Skeletal muscle tissue (tissue), 4 donors: ENCODE results near the gene PHF8. TPM values are rescaled to one million over a fixed set of nuclear protein-coding genes. Genes with fewer than 3 reads are reported as not detected.

Experiments
- H3K27ac ChIP-seq: one replicate; pipeline ENCODE4 v1.7.0; 2013; ENCODE audit warnings: mild to moderate bottlenecking, low read depth, low read length, inconsistent platforms
- H3K27me3 ChIP-seq, 3 donors: one replicate each; pipeline ENCODE4 v1.7.0; 2013; ENCODE audit warnings: low read length in 3 of 3; ENCODE audit not compliant: control insufficient read depth in 3 of 3, insufficient read depth in 3 of 3
- H3K36me3 ChIP-seq, 3 donors: one replicate each; pipeline ENCODE4 v1.7.0; 2013; ENCODE audit warnings: low read length in 3 of 3; ENCODE audit not compliant: control insufficient read depth in 3 of 3, insufficient read depth in 3 of 3
- H3K4me1 ChIP-seq, 3 donors: one replicate each; pipeline ENCODE4 v1.7.0; 2013; ENCODE audit warnings: low read length in 3 of 3, mild to moderate bottlenecking in 3 of 3; ENCODE audit not compliant: control insufficient read depth in 3 of 3, insufficient read depth in 3 of 3
- H3K4me3 ChIP-seq, 3 donors: one replicate each; pipeline ENCODE4 v1.7.0; 2013; ENCODE audit warnings: low read length in 3 of 3
- H3K9ac ChIP-seq, 3 donors: one replicate each; pipeline ENCODE4 v1.7.0; 2013; ENCODE audit warnings: low read length in 3 of 3, mild to moderate bottlenecking in 3 of 3, moderate library complexity in 2 of 3, low read depth in 1 of 3
- H3K9me3 ChIP-seq, 3 donors: one replicate each; pipeline ENCODE4 v1.7.0; 2013; ENCODE audit warnings: low read length in 3 of 3; ENCODE audit not compliant: control insufficient read depth in 3 of 3
- total RNA-seq: library from RNA; depleted of rRNA; stranded (reverse); fragments of >200 nt; gene quantifications from one replicate; pipeline ENCODE4 v1.2.3, GENCODE V29; 2014
- donor health status: Osteomylitis.

PHF8 gene
- total RNA-seq, 1 donor from 2014 or later: 14.6 TPM

- no peaks in the 10 kb centered on the region for H3K27me3 ChIP-seq
- H3K4me1 ChIP-seq: no peaks in the 10 kb centered on the region
- H3K36me3 ChIP-seq: peaks cover 0 to 2% (median 0%) of the 10 kb centered on the region in 3 donors
- H3K4me3 ChIP-seq: no peak overlapping the region
- H3K9me3 ChIP-seq: no peaks in the 10 kb centered on the region
- H3K9ac ChIP-seq: no peak overlapping the region
- H3K27ac ChIP-seq: no peak overlapping the region
Observed at GRCh38 chrX:53969540-53969939, 74.7 kb downstream of the PHF8 start.

DNA sequence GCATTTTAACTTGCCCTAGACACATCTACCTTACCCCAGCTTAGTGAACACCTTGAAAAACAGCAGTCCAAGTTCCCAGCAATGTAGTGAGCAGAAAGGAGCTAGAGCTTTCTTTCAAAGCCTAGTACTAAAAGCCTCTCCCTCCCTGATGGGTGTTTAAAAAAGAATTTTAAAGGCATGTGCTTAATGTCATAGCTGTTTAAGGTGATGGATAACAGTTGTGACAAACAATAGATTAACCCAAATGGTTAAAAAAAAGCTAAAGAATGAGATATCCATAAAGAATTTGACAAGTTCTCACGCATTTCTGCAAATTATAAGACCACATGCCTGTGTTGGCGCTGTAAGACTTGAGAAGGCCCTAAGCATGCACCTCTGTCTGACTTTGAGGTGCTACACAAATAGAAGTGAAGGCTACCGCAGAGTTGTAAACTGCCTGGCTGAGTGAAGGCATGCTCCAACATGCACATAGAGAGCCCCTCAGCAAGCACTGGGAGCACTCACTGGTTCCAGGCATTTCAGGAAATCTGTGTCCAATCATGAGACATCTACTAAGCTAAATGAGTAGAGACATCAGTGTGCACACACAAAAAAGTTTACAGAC, 94.0 kb downstream of the PHF8 start:
- Histone ChIP-seq H3K9ac (no peak overlapping the region), H3K4me1 (no peaks in the 10 kb centered on the region), H3K27ac (no peak overlapping the region), H3K27me3 (no peaks in the 10 kb centered on the region), H3K36me3 (peaks cover 3 to 11% (median 5%) of the 10 kb centered on the region in 3 donors), H3K4me3 (no peak overlapping the region), H3K9me3 (no peaks in the 10 kb centered on the region)

- Histone ChIP-seq H3K36me3 (peaks cover 10 to 34% (median 25%) of the 10 kb centered on the region in 3 donors), H3K27me3 (no peaks in the 10 kb centered on the region), H3K27ac (no peak overlapping the region), H3K4me3 (no peak overlapping the region), H3K9ac (no peak overlapping the region), H3K9me3 (no peaks in the 10 kb centered on the region), H3K4me1 (no peaks in the 10 kb centered on the region)
Observed at GRCh38 chrX:53940180-53940579, 104.1 kb downstream of the PHF8 start.

DNA sequence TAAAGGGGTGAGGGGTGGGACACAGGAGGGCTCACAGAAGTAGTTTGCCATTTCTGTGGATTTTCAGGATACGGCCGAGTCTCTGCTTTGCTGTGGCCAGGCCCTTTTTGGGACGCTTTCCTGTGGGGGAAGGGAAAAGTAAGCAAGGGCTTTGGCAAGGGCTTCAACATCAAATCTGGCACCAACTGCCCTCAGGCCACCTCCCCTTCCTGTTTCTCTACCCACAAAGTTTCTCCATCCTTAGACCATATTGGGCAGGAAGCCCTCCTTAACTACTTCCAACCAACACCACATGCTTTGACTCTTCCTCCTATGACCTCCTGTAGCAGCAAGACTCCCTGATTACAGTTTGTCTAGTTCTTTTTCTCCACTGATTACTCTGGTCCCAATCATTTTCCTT, 105.1 kb downstream of the PHF8 start:
- Histone ChIP-seq H3K27me3 (no peaks in the 10 kb centered on the region), H3K4me1 (no peaks in the 10 kb centered on the region), H3K9ac (no peak overlapping the region), H3K36me3 (peaks cover 10 to 34% (median 24%) of the 10 kb centered on the region in 3 donors), H3K4me3 (no peak overlapping the region), H3K9me3 (no peaks in the 10 kb centered on the region), H3K27ac (no peak overlapping the region)

- no peaks in the 10 kb centered on the region for H3K27me3 ChIP-seq
- no peak overlapping the region for H3K27ac ChIP-seq
- H3K4me1 ChIP-seq: no peaks in the 10 kb centered on the region
- H3K4me3 ChIP-seq: no peak overlapping the region
- H3K9ac ChIP-seq: no peak overlapping the region
- no peaks in the 10 kb centered on the region for H3K9me3 ChIP-seq
- no peaks in the 10 kb centered on the region for H3K36me3 ChIP-seq
Observed at GRCh38 chrX:53930515-53931380, 113.5 kb downstream of the PHF8 start.

- no peak overlapping the region for H3K9ac ChIP-seq
- no peak overlapping the region for H3K27ac ChIP-seq
- no peaks in the 10 kb centered on the region for H3K27me3 ChIP-seq
Observed at GRCh38 chrX:53926030-53926429, 118.2 kb downstream of the PHF8 start.

DNA sequence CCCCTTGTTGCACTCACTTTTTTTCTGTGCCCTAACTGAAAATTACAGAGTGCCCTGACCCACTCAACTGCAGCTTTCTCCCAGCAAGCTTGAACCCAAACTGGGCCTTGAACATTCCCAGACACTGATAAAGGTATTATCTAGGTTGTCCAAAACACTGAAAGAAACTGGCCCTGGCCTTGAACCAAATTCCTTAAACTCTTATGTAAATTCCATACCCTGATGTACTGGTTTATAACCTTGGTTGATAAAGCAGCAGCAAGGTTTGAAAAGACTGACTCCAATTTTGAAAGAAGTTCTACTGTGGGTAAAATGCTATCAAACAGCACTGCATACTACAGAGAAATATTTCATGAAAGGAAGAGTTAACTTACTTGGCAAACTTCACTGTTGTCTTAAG, 125.6 kb downstream of the PHF8 start:
- no peak overlapping the region for H3K4me3 ChIP-seq
- no peak overlapping the region for H3K27ac ChIP-seq
- no peaks in the 10 kb centered on the region for H3K27me3 ChIP-seq
- no peaks in the 10 kb centered on the region for H3K36me3 ChIP-seq
- H3K4me1 ChIP-seq: no peaks in the 10 kb centered on the region
- no peak overlapping the region for H3K9ac ChIP-seq
- H3K9me3 ChIP-seq: no peaks in the 10 kb centered on the region

More at GRCh38 chrX:53926030-53926429, 118.2 kb downstream of the PHF8 start:
- H3K4me1 ChIP-seq: no peaks in the 10 kb centered on the region
- H3K36me3 ChIP-seq: no peaks in the 10 kb centered on the region
- H3K9me3 ChIP-seq: no peaks in the 10 kb centered on the region
- no peak overlapping the region for H3K4me3 ChIP-seq

DNA sequence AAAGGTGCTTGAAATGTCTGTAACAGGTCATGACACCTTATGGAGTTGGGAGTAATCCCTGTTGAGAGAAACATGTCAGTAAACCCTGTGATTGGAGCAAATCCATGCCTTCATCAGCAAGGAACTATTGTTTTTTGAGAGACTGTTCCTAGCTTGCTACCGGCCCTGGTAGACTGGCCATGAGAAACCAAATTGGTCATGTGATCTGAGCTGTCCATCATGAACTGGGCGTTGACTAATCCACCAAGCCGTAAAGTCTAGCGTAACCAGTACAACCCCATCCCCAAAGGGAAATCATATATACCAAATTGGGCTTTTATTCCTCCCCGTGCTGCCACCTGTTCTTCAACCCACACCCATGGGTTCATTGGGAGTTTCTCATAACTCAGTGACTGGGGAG, 143.7 kb downstream of the PHF8 start:
- Histone ChIP-seq H3K9ac (no peak overlapping the region), H3K27ac (no peak overlapping the region), H3K27me3 (no peaks in the 10 kb centered on the region), H3K4me1 (no peaks in the 10 kb centered on the region), H3K4me3 (no peak overlapping the region), H3K36me3 (no peaks in the 10 kb centered on the region), H3K9me3 (peaks cover 0 to 3% (median 0%) of the 10 kb centered on the region in 3 donors)

DNA sequence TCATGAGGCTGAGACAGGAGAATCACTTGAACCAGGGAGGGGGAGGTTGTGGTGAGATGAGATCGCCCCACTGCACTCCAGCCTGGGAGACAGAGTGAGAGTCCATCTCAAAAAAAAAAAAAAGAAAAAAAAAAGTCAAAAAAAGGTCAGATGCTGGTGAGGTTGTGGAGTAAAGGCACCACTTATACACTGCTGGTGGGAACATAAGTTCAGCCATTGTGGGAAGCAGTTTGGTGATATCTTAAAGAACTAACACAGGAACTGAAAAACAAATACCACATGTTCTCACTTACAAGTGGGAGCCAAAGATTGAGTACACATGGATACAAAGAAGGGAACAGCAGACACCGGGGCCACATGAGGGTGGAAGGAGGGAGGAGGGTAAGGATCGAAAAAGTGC, 149.0 kb downstream of the PHF8 start:
- H3K36me3 ChIP-seq: no peaks in the 10 kb centered on the region
- no peak overlapping the region for H3K9ac ChIP-seq
- H3K4me1 ChIP-seq: no peaks in the 10 kb centered on the region
- no peaks in the 10 kb centered on the region for H3K27me3 ChIP-seq
- H3K27ac ChIP-seq: no peak overlapping the region
- no peak overlapping the region for H3K4me3 ChIP-seq
- peaks cover 0 to 3% (median 0%) of the 10 kb centered on the region in 3 donors for H3K9me3 ChIP-seq
